Amniotic epithelial cell (primary cell): ENCODE measurements around the gene PERCC1.
"Not testable (repeated sequence)": the region's sequence is repeated elsewhere in the genome, so short reads cannot be mapped to it uniquely, and the experiment has no call there.

Experiments
- DNase-seq: peaks from one replicate; pipeline ENCODE4 v3.0.0-alpha.2; 2010; ENCODE audit warnings: low read depth

Gene PERCC1

DNA sequence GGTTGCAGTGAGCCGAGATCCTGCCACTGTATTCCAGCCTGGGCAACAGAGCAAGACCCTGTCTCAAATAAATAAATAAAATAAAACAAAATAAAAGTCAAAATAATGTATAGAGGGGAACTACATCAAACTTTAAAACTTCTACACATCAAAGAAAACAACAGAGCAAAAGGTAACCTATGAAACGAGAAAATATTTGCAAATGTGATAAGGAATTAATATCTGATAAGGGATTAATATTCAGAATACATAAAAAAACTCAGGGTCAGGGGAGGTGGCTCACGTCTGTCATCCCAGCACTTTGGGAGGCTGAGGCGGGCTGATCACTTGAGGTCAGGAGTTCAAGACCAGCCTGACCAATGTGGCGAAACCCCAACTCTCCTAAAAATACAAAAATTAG lies 38.3 kb downstream of the PERCC1 start:
- not testable (repeated sequence) for DNase-seq

DNA sequence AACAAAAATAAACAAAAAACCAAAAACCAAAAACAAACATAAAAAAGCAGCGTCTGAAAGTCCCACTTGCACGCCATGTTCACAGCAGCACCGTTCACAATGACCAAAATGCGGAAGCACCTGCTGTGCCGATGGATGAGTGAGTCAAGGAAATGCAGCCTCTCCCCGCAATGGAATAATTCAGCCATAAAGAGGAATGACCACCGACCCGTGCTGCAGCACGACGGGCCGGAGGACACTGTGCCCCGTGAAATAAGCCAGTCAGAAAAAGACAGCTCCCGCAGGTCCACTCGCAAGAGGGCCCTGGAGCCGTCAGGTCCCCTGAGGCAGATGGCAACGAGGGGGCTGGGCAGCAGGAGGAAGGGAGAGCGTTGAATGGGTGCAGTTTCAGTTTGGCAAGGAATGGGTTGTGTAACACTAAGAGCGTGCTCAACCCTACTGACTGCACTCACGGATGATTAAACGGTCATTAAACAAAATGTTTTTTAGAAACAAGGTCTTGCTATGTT lies 38.9 kb downstream of the PERCC1 start:
- no peak for DNase-seq

DNA sequence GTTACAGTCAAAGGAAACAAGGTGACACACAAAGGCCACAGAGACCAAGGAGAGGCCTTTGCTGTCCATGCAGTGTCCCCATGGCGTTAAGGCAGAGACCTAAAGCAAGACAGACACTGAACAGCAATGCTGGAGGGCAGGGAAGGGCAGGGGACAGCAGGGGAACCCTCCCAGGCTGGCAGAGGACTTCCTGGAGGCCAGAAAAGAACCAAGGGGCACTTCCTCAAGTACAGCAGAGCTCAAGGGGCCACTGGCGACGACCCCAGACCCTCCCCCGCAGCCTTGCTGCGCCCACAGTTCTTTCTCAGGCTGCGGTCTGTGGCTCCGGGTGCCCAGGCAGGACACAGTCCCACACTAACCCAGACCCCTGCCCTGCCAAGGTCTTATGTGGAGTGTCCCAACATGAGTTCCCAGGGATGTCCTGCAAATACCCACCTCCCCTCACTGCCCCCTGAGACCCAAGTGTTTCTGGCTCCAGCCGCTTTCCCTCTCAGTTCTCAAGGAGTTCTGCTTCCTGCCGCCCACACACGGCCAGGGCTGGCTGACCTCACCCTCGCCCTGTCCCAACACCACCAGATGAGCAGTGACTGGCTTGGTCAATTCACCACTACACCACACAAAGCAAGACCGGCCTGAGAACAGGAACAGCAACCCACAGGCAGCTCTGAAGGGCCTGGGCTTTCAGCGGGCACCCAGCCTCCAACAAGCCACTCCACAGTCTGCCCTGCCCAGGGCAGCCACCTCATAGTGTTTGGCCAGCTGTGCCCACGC lies 39.8 kb downstream of the PERCC1 start:
- DNase-seq: peak; percentile 57

- DNase-seq: no peak
Measured at GRCh38 chr16:1471569-1472194, 40.8 kb downstream of the PERCC1 start.

- no peak for DNase-seq
Measured at GRCh38 chr16:1472974-1473373, 42.1 kb downstream of the PERCC1 start.

GRCh38 chr16:1474082-1474795 lies 43.4 kb downstream of the PERCC1 start:
- no peak for DNase-seq

GRCh38 chr16:1474796-1475551 lies 44.1 kb downstream of the PERCC1 start, which contains the start of gene CLCN7:
Gene CLCN7 (minus strand): TSS chr16:1475028. CDS start chr16:1474974, 54 bp downstream.
- DNase-seq: peak; percentile 80

DNA sequence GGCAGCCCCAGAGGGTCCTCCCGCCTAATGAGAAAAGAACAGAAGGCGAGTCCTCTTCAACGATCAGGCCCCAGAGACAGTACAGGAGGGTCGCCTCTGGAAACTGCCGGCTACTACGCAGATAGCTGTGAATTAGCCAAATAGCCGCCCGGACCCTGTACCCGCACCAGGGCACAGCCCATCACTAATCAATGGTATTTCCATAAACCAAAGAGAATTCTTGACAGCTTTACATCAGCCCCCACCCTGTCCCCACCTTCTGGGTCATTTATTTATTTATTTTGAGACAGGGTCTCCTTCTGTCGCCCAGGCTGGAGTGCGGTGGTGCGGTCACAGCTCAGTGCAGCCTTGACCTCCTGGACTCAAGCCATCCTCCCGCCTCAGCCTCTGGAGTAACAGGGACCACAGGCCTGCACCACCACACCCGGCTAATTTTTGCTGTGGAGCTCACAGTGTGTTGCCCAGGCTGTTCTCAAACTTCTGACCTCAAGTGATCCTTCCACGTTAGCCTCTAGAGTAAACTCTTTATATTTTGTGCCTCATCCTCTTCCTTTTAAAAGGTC lies 44.8 kb downstream of the PERCC1 start:
- no peak for DNase-seq

- no peak for DNase-seq
Measured at GRCh38 chr16:1477033-1477432, 46.2 kb downstream of the PERCC1 start.

GRCh38 chr16:1478937-1479336 lies 48.1 kb downstream of the PERCC1 start:
- not testable (repeated sequence) for DNase-seq

GRCh38 chr16:1481906-1482835 lies 51.3 kb downstream of the PERCC1 start:
- DNase-seq: no peak
